NCI-H748 (cell line): ENCODE results near the gene ERC2.

Experiments
- DNase-seq: peaks from one replicate; lab custom pipeline; 2025; ENCODE audit not compliant: unreplicated experiment; lab: John Stamatoyannopoulos, UW

Gene ERC2

GRCh38 chr3:55518451-55518850 lies 949.8 kb downstream of the ERC2 start:
- DNase-seq: peak; percentile 21

GRCh38 chr3:55516392-55517030 lies 951.8 kb downstream of the ERC2 start:
- DNase-seq: no peak

- DNase-seq: no peak
These were observed 952.6 kb downstream of the ERC2 start for GRCh38 chr3:55515550-55516246.

- DNase-seq: no peak
These were observed 953.3 kb downstream of the ERC2 start for GRCh38 chr3:55514962-55515361.

- DNase-seq: no peak
These were observed 955.5 kb downstream of the ERC2 start for GRCh38 chr3:55512571-55513343.

GRCh38 chr3:55511895-55512570 lies 956.2 kb downstream of the ERC2 start:
- DNase-seq: no peak

- peak; percentile 25 for DNase-seq
These were observed 959.9 kb downstream of the ERC2 start for GRCh38 chr3:55508335-55508734.

GRCh38 chr3:55507808-55508207 lies 960.5 kb downstream of the ERC2 start:
- DNase-seq: no peak

GRCh38 chr3:55505776-55506175 lies 962.5 kb downstream of the ERC2 start:
- DNase-seq: no peak

- DNase-seq: peak; percentile 8
These were observed 963.2 kb downstream of the ERC2 start for GRCh38 chr3:55505102-55505501.

GRCh38 chr3:55501905-55502304 lies 966.4 kb downstream of the ERC2 start:
- no peak for DNase-seq

GRCh38 chr3:55500555-55501330 lies 967.5 kb downstream of the ERC2 start:
- no peak for DNase-seq

- no peak for DNase-seq
These were observed 969.7 kb downstream of the ERC2 start for GRCh38 chr3:55498520-55498919.

- DNase-seq: no peak
These were observed 971.0 kb downstream of the ERC2 start for GRCh38 chr3:55497250-55497649.

- no peak for DNase-seq
These were observed 973.3 kb downstream of the ERC2 start for GRCh38 chr3:55494976-55495375.

GRCh38 chr3:55492976-55493375 lies 975.3 kb downstream of the ERC2 start:
- DNase-seq: no peak

GRCh38 chr3:55491296-55491816 lies 976.9 kb downstream of the ERC2 start:
- no peak for DNase-seq

GRCh38 chr3:55490276-55490913 lies 977.9 kb downstream of the ERC2 start:
- DNase-seq: no peak

GRCh38 chr3:55489798-55490132 lies 978.5 kb downstream of the ERC2 start:
- no peak for DNase-seq

GRCh38 chr3:55488398-55489055 lies 979.7 kb downstream of the ERC2 start:
- DNase-seq: peak; percentile 39
